Stimulated activated CD8-positive, alpha-beta memory T cell treated with anti-CD3 and anti-CD28 coated beads, Interleukin-4, amount 100 ng/mL, for 1 hour (primary cell): ENCODE results near the gene FBXW8.

Experiments used
- DNase-seq, 2 donors: peaks; one replicate each; pipeline ENCODE4 v3.0.0-alpha.2; 2020; ENCODE audit warnings: low read depth in 2 of 2, low spot score in 1 of 2

The FBXW8 gene

GRCh38 chr12:116990329-116990728 is 79.6 kb downstream of the FBXW8 start:
- no peak for DNase-seq

GRCh38 chr12:116990971-116991966 is 80.5 kb downstream of the FBXW8 start:
- DNase-seq = no peak

DNA sequence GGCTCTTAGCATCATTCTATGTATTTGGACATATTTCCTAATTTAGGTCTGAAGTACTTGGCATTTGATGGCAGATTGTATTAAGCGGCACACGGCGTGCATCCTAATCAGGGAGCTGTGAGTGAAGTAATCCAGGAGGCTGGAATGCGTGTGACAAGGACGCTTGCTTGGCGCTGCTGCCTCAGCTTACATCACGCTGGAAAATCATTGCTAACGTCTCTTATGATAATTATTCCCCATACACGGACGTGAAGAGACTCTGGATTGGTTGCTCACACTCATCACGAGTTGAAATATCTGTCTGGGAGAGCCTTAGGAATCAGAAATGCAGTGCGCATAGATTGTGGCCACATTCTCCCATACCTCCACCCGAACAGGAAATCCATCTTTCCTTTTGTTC is 85.3 kb downstream of the FBXW8 start:
- DNase-seq = no peak

GRCh38 chr12:116996621-116997020 is 85.9 kb downstream of the FBXW8 start:
- DNase-seq = no peak

DNA sequence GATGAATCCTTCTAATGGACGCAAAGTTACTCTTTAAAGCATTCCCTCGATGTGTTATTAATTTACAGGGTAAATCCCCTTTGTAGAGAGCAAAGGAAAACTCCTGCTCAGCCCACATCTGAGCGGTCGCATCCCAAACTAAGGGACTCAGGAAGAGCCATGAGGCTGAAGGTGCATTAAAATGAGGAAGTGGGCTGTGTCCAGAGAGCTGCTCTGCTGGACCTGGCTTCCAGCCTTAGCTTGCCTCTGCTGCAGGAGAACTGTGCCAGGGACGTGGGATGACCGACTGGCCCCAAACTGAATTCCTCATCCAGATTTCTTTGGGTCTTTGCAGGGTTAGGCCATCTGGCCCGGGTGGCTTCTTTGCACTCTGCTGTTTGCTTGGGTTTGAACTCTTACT is 88.3 kb downstream of the FBXW8 start:
- DNase-seq = no peak

- DNase-seq = no peak
Observed at GRCh38 chr12:117000316-117000715, 89.6 kb downstream of the FBXW8 start.

- no peak for DNase-seq
Observed at GRCh38 chr12:117002051-117002817, 91.5 kb downstream of the FBXW8 start.

DNA sequence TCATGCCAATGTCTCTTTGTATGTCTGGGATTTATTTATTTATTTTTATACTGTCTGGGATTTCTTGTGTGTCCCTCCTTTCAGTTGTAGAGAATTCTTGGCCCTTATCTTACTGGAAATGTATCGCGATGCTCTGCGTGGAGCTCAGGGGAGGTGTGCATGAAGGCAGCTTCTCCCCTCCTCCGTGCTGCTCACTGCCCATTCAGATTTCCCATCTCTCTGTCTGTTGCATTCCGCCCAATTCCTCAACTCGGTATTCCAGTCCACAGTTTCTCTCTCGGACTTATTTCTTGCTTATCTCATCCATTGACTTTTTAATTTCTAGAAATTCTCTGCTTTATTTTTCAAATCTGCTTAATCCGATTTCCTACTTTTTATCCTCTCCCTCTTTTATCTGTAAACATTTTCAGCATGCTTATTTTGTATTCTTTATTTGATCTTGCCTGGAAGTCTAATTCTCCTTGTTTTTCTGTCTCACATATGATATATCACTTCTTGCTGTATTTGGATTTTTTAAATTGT is 93.2 kb downstream of the FBXW8 start:
- no peak for DNase-seq

- no peak for DNase-seq
Observed at GRCh38 chr12:117005417-117006046, 94.8 kb downstream of the FBXW8 start.

DNA sequence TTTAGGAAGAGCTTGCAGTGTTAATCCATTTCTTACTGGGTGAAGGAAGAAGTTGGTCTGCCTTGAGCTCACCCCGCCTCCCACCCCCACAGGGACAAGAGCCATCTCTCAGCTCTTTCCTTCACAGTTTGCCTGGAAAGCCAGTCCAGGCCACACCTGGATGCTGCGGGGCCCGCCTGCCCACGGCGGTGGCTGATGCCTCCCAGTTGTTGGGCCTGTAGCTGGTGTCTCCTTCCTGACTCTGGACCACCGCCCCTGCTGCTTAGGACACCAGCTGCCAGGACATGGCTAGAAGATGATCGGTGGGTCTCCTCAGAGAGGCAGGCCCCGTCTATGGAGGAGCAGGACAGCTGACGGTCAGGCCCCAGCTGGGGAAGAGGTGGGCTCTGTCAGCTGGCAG is 95.6 kb downstream of the FBXW8 start:
- no peak for DNase-seq

DNA sequence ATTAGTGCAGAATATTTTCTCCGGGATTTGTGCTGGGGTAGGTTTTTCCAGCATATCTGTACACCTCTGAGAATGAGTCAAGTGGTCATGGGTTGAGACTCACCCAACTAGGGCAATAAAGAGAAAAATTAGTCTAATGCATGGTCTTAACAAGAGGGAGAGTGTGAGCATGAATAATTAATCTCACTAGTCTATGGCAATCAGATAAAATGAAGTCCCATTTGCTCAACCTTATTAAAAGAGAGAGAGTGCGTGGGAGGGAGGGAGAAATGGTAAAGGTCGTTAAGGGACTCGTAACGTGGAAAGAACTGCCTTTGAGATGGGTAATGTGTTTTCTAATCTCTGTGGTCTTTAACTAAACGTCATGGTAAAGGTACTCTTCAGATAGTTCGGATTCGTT is 96.8 kb downstream of the FBXW8 start:
- no peak for DNase-seq

DNA sequence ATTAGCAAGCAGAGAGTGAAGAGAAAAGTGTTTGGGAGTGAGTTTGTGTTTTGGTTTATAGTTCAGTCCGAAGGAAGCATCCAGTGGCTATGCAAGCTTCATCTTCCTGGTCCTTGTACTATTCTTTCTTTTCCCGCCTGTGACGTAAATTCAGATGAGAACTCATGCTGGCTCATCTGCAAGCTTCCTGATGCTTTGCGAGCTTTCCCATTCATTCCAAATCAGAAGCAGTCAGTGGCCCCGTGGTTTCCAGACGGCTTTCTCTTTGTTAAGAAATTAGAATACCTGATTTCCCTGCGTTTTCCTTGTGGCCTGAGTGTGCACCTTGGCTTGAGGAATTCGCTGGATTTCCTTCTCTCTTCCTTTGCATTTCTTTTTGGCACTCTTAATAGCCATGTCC is 99.0 kb downstream of the FBXW8 start:
- DNase-seq = no peak

DNA sequence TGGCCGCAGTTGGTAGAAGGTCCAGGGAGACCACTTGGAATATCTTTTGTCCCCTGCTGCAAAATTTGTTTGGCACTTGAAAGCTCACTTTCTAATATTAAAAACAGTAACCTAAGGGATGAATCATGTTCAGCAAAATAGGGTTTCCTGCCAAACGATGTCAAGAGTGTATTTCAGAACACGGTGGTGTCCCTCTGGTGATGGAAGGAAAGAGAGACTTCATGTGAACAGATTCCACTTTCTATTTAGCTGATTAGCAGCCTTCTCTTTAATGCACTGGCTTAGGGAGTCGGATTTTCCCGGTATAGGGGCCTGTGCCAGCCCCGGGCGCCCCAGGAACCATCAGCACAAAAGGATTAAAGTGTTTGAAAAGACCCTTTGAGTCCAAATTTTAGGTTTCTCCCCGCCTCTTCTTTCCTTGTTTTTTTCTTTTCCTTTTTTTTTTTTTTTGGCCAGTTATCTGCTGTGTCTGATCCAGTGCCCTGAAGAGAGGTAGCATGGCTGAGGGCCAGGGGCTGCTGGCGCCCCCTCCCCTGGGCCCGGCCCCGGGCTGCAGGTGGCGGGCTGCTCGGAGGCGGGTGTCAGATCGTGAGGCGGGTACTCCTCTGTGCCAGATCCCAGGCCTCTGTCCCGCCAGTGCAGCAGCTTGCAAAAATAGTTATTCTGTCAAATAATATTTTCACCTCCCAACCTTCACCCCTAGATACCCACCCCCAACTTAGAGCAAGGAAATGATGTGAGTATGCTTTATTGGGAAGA is 100.1 kb downstream of the FBXW8 start:
- no peak for DNase-seq

DNA sequence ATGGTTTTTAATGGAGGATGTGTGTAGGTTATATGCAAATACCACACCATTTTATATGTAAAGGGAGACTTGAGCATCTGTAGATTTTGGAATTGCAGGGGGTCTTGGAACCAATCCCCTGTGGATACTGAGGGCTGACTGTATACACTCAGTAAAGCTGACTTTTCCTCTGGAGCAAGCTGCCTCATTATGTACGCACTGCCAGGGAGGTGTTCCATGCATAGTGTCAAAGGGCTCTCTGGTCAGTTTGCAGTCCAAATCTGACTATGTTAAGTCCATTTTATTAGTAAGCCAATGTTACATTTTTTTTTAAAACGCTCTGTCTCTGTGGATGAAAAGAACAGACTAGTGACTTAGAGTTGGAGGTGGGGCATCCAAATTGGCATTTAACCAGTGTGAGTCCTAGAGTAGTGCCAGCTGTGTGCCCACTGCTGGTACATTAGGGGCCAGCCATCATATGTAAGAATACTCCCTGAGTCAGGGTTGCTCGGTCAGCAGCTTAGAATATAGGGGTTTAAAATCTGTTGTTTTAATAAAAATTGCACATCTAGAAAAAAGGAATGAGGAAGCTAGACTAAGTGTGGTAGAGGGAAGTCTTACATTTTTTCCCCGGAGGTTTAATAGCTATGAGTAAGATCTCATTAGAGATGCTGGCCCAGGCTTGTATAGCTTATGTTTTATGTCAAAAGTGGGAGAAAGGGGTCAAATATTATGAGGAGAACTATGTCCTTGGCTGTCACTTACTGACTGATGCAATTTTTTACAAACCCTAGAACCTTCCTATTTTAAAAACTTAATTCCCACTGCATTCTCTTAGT is 101.4 kb downstream of the FBXW8 start:
- no peak for DNase-seq

- DNase-seq = no peak
Observed at GRCh38 chr12:117013726-117014125, 103.0 kb downstream of the FBXW8 start.

DNA sequence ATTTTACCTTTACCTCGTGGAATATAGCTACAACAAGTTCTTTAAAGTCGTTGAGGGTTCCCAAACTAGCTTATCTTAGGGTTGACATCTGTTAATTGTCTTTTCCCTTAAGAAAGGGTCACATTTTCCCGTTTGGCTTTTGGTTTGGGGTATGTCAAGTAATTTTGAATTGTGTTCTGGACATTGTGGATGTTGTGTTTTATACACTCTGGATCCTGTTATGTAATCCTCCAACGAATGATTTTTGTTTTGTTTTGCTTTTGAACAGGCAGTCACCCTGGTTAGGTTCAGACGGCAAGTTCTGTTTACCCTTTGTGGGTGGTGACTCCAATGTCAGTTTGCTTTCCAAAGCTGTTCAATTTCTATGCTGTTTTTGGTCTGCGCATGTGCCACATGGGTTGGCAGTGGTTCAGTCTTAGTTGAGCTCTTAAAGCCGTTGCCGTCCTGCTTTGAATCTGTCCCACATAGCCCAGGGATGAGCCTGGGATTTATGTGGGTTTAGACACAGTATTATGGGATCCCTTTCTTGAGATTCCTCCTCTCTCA is 103.7 kb downstream of the FBXW8 start:
- DNase-seq = no peak

DNA sequence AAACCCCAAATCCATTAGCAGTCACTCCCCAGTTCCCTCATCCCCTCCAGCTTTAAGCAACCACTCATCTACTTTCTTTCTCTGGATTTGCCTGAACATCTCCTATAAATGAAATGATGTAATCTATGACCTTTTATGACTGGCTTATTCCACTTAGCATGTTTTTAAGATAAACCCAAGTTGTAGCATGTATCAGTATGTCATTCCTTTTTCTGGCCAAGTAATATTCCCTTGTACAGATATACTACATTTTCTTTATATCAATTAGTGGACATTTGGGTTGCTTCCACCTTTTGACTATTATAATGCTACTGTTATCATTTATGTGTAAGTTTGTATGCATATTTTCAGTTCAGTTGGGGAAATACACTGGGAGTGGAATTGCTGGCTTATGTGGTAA is 105.1 kb downstream of the FBXW8 start:
- no peak for DNase-seq

DNA sequence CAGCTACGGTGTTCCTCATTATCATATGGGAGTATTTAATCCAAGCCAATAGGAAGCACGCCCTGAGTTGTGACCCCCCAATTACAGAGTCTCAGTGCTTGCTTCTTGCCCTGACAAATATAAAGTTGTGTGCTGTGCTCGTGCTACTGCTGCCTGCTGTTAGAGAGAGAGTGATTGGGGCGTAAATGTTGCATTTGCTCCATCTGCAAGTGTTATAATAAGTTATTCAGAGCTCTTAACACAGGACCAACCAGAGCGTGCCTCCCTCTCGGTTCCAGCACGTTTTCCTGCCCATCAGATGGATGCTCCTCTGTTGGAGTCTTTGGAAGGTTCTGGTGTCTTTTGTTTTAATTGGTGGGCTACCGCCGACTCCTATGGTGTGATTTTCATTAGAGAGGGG is 107.1 kb downstream of the FBXW8 start:
- no peak for DNase-seq

- no peak for DNase-seq
Observed at GRCh38 chr12:117018276-117018675, 107.5 kb downstream of the FBXW8 start.

- no peak for DNase-seq
Observed at GRCh38 chr12:117018685-117019084, 107.9 kb downstream of the FBXW8 start.
